ENCODE measurements around the gene ZNF74. TPM values are rescaled to one million over a fixed set of nuclear protein-coding genes. Genes with fewer than 3 reads are reported as not detected.
"Not testable (repeated sequence)": the region's sequence is repeated elsewhere in the genome, so short reads cannot be mapped to it uniquely, and the experiment has no call there.

The ZNF74 gene
- polyA plus RNA-seq (2013, experiment 1 of 2; ENCODE audit: insufficient read length), result 7.7 TPM
- 7.4 TPM for polyA plus RNA-seq (2013, experiment 2 of 2; ENCODE audit: insufficient read length)

DNA sequence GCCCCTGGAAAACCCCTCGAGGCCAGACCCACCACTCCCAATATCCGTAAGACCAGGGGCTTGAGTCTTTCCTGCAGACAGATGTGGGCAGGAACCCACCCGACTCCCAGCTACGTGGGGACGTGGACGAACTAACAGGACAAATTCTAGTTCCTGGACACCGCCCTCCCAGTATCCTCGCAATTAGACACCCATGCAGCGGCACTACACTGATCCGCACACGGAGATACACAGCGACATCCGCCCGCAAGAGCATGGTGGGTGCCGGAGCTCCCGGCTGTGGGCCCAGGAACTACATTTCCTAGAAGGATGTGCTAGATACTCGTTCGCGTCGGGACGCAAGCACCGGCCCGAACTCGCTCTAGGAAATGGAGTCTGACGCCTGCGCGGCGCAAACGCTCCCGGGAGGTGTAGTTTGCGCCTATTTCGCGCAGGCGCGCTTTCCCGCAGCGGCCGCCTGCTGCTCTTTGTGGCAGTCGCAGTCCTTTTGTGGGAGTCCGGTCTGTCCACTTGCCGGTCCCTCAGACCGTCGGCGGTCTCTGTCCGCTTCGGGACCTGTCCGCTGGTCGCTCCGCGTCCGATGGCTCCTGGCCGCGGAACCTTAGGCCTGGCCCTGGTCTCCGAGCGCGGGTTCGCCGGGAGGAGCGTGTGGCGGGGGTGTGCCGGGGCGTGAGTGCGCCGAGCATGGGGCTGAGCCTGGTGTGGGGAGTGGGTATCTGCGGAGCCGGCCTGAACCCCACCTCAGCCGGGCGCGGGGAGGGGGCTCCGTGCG, at the start of gene ZNF74:
Gene ZNF74 (plus strand): TSS at position 447 of the 772 bp plus-strand sequence. CDS start 478 bp downstream, outside the sequence.
- peak; percentile 94 for DNase-seq

DNA sequence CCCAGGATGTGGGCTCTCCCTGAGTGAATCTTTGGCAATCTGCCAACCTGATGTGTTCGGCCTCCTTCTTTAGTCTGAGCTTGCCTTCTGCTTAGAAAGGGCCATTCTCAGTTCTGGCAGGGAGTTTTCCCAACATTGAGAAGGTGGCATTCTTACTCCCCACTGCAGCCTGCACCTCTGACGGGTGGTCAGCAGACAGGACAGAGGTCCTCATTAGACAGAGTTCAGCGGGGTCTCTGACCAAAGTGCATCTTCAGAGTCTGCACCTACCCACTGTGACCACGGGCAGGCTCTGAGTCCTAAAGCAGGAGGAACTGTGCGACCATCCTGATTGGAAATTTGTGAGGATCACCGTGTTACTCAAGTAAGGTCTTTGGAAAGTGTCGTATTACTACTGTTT, 47.4 kb upstream of the ZNF74 start:
- DNase-seq, result not testable (repeated sequence)

DNA sequence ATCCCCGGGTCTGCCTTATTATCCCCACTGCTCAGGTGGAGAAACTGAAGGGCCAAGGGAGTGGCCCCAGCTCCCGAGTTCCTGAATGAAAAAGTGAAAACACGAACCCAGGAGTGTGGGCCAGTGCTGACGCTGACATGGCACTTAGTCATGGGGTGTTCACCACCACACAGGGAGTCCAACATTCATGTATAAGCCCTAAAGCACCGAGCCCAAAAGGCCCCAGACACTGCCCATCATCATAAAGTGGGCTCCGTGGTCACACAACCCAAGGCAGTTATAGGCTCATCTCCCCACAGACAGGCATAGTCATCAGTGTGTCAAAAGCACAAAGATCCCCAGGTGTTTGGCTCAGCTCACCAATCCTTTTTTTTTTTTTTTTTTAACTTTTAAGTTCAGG, 41.4 kb upstream of the ZNF74 start:
- not testable (repeated sequence) for DNase-seq

DNA sequence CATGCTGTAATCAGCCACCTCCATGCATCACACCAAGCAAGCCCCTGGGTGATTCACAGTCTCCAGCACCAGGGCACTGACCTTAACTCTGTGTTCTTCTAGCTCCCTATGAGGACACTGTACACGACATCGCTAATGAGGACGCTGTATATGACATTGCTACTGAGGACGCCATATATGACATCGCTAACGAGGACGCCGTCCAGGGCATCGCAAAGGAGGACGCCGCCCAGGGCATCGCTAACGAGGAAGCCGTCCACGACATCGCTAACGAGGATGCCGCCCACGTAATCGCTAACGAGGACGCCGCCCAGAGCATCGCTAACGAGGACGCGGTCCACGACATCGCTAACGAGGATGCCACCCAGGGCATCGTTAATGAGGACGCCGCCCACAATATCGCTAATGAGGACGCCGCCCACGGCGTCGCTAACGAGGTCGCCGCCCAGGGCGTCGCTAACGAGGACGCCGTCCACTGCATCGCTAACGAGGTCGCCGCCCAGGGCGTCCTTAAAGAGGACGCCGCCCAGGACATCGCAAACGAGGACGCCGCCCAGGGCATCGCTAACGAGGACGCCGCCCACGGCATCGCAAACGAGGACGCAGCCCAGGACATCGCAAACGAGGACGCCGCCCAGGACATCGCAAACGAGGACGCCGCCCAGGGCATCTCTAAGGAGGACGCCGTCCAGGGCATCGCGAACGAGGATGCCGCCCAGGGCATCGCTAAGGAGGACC, 39.5 kb upstream of the ZNF74 start:
- no peak for DNase-seq

DNA sequence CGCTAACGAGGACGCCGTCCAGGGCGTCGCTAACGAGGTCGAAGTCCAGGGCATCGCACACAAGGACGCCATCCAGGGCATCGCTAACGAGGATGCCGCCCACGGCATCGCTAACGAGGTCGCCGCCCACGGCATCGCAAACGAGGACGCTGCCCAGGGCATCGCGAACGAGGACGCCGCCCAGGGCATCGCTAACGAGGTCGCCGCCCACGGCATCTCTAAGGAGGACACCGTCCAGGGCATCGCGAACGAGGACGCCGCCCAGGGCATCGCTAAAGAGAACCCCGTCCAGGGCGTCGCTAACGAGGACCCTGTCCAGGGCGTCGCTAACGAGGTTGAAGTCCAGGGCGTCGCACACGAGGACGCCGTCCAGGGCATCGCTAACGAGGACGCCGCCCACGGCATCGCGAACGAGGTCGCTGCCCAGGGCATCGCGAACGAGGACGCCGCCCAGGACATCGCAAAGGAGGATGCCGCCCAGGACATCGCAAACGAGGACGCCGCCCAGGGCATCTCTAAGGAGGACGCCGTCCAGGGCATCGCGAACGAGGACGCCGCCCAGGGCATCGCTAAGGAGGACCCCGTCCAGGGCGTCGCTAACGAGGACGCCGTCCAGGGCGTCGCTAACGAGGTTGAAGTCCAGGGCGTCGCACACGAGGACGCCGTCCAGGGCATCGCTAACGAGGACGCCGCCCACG, 37.9 kb upstream of the ZNF74 start:
- not testable (repeated sequence) for DNase-seq

DNA sequence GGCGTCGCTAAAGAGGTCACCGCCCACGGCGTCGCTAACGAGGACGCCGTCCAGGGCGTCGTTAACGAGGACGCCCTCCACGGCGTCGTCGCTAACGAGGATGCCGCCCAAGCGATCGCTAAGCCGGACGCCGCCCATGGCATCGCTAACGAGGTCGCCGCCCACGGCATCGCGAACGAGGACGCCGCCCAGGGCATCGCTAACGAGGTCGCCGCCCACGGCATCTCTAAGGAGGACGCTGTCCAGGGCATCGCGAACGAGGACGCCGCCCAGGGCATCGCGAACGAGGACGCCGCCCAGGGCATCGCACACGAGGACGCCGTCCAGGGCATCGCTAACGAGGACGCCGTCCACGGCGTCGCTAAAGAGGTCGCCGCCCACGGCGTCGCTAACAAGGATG, 37.0 kb upstream of the ZNF74 start:
- not testable (repeated sequence) for DNase-seq

DNA sequence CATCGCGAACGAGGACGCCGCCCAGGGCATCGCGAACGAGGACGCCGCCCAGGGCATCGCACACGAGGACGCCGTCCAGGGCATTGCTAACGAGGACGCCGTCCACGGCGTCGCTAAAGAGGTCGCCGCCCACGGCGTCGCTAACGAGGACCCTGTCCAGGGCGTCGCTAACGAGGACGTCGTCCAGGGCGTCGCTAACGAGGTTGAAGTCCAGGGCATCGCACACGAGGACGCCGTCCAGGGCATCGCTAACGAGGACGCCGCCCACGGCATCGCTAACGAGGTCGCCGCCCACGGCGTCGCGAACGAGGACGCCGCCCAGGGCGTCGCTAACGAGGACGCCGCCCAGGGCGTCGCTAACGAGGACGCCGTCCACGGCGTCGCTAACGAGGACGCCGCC, 36.0 kb upstream of the ZNF74 start:
- DNase-seq, result not testable (repeated sequence)

DNA sequence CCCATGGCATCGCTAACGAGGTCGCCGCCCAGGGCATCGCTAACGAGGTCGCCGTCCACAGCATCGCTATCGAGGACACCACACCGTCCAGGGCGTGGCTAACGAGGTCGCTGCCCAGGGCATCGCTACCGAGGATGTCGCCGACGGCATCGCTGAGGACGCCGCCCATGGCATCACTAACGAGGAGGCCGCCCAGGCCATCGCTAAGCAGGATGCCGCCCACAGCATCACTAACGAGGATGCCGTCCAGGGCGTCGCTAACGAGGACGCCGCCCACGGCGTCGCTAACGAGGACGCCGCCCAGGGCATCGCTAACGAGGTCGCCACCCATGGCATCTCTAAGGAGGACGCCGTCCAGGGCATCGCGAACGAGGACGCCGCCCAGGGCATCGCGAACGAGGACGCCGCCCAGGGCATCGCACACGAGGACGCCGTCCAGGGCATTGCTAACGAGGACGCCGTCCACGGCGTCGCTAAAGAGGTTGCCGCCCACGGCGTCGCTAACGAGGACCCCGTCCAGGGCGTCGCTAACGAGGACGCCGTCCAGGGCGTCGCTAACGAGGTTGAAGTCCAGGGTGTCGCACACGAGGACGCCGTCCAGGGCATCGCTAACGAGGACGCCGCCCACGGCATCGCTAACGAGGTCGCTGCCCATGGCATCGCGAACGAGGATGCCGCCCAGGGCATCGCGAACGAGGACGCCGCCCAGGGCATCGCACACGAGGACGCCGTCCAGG, 35.3 kb upstream of the ZNF74 start:
- DNase-seq, result not testable (repeated sequence)

DNA sequence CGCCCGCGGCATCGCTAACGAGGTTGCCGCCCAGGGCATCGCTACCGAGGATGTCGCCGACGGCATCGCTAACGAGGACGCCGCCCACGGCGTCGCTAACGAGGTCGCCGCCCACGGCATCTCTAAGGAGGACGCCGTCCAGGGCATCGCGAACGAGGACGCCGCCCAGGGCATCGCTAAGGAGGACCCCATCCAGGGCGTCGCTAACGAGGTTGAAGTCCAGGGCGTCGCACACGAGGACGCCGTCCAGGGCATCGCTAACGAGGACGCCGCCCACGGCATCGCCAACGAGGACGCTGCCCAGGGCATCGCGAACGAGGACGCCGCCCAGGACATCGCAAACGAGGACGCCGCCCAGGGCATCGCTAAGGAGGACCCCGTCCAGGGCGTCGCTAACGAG, 33.7 kb upstream of the ZNF74 start:
- not testable (repeated sequence) for DNase-seq

DNA sequence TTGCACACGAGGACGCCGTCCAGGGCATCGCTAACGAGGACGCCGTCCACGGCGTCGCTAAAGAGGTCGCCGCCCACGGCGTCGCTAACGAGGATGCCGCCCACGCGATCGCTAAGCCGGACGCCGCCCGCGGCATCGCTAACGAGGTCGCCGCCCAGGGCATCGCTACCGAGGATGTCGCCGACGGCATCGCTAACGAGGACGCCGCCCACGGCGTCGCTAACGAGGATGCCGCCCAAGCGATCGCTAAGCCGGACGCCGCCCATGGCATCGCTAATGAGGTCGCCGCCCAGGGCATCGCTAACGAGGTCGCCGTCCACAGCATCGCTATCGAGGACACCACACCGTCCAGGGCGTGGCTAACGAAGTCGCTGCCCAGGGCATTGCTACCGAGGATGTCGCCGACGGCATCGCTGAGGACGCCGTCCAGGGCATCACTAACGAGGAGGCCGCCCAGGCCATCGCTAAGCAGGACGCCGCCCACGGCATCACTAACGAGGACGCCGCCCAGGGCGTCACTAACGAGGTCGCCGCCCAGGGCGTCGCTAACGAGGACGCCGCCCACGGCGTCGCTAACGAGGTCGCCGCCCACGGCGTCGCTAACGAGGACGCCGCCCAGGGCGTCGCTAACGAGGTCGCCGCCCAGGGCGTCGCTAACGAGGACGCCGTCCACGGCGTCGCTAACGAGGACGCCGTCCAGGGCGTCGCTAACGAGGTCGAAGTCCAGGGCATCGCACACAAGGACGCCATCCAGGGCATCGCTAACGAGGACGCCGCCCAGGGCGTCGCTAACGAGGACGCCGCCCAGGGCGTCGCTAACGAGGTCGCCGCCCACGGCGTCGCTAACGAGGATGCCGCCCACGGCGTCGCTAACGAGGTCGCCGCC, 32.8 kb upstream of the ZNF74 start:
- not testable (repeated sequence) for DNase-seq

DNA sequence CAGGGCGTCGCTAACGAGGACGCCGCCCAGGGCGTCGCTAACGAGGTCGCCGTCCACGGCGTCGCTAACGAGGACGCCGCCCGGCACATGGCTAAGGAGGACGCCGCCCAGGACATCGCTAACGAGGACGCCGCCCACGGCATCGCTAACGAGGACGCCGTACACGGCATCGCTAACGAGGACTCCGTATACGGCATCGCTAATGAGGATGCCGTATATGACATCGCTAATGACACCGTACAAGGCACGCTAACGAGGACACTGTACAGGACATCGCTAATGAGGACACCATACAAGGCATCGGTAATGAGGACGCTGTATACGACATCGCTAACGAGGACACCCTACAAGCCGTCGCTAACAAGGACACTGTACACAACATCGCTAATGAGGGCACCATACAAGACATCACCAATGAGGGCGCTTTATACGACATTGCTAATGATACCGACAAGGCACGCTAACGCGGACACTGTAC, 32.2 kb upstream of the ZNF74 start:
- not testable (repeated sequence) for DNase-seq

DNA sequence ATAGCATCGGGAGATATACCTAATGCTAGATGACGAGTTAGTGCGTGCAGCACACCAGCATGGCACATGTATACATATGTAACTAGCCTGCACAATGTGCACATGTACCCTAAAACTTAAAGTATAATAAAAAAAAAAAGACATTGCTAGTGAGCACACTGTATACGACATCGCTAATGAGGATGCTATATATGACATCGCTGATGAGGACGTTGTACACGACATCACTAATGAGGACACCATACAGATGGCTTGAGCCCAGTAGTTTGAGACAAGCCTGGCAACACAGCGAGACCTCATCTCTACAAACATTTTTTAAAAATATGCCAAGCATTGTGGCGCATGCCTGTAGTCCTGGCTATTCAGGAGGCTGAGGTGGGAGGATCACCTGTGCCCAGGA, 31.5 kb upstream of the ZNF74 start:
- DNase-seq, result not testable (repeated sequence)

DNA sequence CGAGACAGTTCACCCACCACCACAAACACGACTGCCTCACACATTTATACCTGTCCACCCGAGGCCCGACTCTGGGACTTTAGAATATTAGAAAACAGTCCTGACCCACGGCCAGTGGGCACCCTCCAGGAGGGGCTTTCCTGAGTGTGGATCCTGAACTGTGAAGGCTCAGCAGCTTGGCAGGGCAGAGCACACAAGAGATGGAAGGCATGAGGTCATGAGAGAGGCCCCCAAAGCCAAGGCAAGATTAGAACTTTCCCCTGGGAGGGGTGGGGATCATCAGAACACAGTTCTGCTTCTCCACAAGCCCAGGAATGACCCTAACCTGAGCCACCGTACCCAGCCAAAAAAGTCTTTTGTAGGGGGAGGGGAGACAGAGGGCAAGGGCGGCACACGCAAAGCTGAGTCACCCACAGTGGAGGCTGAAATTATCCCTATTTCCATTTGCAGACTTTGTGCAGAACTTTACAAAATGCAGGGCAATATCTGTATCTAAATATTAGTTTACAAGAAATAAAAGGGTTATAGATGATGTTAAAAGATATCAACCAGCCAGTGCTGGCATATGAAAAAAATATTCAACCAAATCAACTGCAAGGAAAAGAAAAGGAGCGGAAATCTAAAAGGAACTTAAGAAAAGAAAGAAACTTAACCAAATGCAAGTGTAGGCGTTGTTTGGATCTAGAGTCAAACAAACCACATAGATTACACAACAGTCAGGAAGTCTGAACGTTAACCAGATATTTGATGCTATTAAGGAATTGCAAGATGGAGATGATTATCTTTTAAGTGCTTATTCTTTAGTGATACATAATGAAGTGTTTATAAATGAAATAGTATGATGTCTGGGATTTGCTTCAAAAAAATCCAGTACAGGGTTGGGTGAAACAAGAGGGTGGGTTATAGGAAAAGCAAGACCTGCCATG, 29.4 kb upstream of the ZNF74 start:
- not testable (repeated sequence) for DNase-seq

DNA sequence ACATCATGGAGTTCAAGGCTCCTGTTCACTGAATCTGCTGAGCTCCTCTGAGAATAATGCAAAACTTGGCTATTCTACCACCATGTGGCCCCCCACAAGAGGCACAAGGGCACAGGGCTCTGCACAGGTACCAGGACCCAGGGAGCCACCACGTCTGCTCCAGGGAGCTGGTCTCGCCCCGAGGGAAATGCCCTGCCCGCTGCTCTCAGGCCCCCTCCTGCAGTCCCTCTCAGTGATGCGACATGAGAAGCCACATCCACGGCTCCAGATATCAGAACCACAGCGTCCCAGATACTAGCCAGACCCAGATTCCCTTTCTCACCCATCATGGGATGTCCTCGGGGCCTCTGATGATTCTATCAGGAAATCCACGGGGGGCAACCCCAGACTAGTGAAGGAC, 27.1 kb upstream of the ZNF74 start:
- not testable (repeated sequence) for DNase-seq

DNA sequence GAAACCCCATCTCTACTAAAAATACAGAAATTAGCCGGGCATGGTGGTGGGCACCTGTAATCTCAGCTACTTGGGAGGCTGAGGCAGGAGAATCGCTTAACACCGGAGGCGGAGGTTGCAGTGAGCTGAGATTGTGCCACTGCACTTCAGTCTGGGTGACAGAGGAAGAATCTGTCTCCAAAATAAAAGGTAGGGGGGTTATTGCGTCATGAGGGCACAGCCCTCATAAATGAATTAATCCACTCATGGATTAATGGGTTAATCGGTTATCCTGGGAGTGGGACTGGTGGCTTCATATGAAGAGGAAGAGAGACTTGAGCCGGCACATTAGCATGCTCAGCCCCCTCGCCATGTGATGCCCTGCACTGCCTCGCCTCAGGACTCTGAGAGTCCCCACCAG, 25.1 kb upstream of the ZNF74 start:
- not testable (repeated sequence) for DNase-seq

DNA sequence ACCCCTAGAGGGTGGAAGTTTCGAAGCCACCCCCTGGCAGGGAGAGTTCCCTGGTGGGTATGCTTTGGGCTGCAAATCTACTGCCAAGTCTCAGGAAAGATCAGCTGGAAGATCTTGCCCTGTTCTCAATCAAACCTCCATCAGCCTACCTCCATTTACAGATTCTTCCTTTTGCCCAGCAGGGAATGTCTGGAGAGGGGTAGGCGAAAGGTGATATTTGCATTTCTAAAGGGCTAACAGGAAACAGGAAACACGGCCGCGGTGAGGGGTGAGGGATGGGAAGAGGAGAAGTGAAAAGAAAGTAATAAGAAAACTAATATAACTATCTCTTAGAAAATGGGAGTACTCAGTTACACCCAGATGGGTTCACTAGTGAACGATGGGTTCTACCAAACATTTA, 22.3 kb upstream of the ZNF74 start:
- DNase-seq, result not testable (repeated sequence)

DNA sequence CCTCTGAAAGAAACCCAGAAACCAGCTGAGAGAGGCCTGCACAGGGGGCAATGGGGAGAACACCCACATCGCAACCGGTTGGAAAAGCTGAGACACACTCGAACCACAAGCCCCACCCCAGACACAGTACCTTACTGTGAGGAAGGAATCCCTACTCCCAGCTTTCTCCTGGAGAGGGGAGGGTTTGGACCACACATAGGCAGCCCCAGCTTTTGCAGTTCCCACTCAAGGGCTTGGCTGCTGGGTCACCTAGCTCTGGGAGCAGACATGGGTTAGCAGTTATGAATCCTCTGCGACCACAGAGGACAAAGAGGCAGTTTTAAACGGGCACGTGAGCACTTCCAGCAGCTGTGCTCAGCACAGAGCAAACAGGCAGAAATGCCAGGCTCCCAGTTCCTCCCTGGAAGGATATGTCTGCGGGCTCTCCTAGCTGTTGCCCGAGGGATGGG, 21.5 kb upstream of the ZNF74 start:
- DNase-seq, result not testable (repeated sequence)

DNA sequence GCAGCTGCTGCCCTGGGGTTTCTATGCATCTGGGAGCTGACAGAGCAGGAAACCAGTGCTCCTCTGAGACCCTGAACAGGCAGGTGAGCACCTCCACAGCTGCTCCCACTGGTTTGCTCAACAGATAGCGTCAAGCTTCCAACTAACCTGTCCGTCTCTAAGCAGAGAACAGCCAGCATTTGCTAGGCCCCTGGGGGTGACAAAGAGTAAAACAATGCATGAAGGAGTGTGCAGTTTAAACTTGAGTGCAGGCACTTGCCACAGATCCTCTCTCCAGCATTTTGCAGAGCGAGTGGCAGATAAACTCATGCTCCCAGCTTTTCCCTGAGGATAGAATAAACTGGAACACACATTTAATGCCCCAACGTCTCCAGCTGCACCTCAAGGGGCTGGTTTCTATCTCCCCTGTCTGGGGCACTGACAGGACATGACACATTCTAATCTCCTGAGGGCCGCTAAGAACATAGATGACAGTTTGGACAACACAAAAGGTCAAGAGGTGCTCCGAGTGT, 20.7 kb upstream of the ZNF74 start:
- not testable (repeated sequence) for DNase-seq

DNA sequence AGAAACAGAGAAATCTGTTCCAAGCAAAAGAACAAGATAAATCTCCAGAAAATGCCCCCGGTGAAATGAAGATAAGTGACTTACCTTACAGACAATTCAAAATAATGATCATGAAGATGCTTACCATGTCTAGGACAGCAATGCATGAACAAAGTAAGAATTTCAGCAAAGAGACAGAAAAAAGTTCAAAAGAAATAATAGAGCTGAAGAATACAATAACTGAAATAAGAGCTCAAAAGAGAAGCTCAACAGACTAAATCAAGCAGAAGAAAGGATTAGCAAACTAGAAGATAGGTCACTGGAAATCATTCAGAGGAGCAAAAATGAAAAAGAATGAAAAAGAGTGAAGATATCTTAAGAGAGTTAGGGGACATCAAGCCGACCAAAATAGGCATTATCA, 19.8 kb upstream of the ZNF74 start:
- not testable (repeated sequence) for DNase-seq

DNA sequence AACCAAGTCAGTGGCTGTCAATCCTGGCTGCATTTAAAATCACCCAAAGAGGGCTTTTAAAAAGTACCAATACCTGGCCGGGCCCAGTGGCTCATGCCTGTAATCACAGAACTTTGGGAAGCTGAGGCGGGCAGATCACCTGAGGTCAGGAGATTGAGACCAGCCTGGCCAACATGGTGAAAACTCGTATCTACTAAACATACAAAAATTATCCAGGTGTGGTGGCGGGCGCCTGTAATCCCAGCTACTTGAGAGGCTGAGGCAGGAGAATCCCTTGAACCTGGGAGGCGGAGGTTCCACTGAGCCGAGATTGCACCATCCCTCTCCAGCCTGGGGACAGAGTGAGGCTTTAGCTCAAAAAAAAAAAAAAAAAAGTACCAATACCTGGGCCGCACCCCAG, 17.7 kb upstream of the ZNF74 start:
- DNase-seq, result not testable (repeated sequence)

All from fibroblast of skin of back (primary cell).